ENCODE measurements around the gene TBC1D16. TPM values are rescaled to one million over a fixed set of nuclear protein-coding genes. Genes with fewer than 3 reads are reported as not detected.
A peak's percentile ranks its signal among the peaks of the same experiment; 100 is the strongest.

TBC1D16 gene
- total RNA-seq, 1 donor from 2014 or later = 21.7 TPM

DNA sequence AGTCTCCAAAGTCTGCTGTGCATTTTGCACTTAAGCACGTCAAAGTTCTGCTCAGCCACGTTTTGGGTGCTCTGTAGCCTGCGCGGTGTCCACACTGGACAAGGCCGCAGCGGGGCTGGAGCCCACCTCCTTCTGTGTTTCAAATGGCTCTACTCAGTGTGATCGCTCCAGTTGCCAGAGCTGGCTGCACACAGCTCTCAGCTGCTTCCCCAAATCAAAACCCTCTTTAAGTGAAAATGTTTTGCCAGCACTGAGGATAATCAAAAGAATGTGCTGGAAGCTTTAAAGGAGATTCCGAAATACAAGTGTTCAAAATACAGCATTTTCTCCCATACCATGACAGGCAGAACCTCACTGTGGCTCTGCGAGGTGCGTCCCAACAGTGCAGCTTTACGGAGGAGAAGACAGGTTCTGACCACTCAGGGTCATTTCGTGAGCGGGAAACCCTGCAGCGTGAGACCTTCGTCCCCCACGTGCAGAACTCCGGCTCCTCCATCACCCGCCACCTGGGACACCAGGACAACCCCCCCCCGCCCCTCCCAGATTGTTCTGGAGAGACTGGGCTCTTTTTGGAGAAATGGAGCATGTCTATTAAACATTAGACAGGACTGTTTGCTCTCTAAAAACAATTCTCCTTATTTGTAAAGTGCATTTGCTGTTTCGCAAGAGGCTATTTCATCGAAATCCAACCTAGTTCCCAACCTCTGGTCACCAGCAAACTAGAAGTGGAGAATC is 16.6 kb downstream of the TBC1D16 start:
- no peaks in the 10 kb centered on the region for H3K9me3 ChIP-seq
- H3K36me3 ChIP-seq = no peaks in the 10 kb centered on the region
- TF ChIP-seq, protein P1, sequence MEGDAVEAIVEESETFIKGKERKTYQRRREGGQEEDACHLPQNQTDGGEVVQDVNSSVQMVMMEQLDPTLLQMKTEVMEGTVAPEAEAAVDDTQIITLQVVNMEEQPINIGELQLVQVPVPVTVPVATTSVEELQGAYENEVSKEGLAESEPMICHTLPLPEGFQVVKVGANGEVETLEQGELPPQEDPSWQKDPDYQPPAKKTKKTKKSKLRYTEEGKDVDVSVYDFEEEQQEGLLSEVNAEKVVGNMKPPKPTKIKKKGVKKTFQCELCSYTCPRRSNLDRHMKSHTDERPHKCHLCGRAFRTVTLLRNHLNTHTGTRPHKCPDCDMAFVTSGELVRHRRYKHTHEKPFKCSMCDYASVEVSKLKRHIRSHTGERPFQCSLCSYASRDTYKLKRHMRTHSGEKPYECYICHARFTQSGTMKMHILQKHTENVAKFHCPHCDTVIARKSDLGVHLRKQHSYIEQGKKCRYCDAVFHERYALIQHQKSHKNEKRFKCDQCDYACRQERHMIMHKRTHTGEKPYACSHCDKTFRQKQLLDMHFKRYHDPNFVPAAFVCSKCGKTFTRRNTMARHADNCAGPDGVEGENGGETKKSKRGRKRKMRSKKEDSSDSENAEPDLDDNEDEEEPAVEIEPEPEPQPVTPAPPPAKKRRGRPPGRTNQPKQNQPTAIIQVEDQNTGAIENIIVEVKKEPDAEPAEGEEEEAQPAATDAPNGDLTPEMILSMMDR (IDR thresholded peaks at IDR 0.05) = no peak
- H3K4me1 ChIP-seq = peaks cover 13% of the 10 kb centered on the region
- no peak overlapping the region for H3K27ac ChIP-seq
- ATAC-seq (no peak), DNase-seq (peak; percentile 57)
- no peaks in the 10 kb centered on the region for H3K27me3 ChIP-seq
- intact Hi-C loops (cut with DNase I) = no loop called here
- no peak overlapping the region for H3K4me3 ChIP-seq

DNA sequence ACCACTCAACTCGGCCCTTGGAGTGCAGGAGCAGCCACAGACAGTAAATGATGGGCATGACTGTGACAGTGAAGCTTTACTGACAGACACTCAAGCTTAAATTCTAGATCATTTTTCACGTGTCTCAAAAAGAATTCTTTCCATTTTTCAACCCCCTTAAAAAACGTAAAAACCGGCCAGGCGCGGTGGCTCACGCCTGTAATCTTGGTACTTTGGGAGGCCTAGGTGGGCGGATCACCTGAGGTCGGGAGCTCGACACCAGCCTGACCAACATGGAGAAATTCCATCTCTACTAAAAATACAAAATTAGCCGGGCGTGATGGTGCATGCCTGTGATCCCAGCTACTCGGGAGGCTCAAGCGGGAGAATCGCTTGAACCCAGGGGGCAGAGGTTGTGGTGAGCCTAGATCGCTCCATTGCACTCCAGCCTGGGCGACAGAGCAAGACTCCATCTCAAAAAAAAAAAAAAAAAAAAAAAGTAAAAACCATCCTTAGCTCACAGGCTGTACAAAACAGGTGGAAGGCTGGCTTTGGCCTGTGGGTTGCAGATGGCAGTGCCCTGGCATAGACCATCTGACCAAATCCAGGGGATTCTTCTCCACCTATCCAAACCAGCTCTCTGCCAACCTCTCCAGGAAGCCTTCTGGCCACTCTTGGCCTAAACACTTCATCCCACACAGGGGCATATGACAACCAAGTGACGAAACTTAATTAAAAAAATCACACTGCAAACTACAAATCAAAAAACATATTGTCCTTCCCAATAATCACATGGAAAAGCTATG is 18.3 kb downstream of the TBC1D16 start:
- H3K27ac ChIP-seq = no peak overlapping the region
- DNase-seq (no peak), ATAC-seq (no peak)
- TF ChIP-seq, protein P1 (IDR thresholded peaks at IDR 0.05) = no peak
- H3K27me3 ChIP-seq = no peaks in the 10 kb centered on the region
- H3K9me3 ChIP-seq = no peaks in the 10 kb centered on the region
- no peak overlapping the region for H3K4me3 ChIP-seq
- intact Hi-C loops (cut with DNase I) = no loop called here
- H3K4me1 ChIP-seq = peaks cover 13% of the 10 kb centered on the region
- H3K36me3 ChIP-seq = peaks cover 9% of the 10 kb centered on the region

DNA sequence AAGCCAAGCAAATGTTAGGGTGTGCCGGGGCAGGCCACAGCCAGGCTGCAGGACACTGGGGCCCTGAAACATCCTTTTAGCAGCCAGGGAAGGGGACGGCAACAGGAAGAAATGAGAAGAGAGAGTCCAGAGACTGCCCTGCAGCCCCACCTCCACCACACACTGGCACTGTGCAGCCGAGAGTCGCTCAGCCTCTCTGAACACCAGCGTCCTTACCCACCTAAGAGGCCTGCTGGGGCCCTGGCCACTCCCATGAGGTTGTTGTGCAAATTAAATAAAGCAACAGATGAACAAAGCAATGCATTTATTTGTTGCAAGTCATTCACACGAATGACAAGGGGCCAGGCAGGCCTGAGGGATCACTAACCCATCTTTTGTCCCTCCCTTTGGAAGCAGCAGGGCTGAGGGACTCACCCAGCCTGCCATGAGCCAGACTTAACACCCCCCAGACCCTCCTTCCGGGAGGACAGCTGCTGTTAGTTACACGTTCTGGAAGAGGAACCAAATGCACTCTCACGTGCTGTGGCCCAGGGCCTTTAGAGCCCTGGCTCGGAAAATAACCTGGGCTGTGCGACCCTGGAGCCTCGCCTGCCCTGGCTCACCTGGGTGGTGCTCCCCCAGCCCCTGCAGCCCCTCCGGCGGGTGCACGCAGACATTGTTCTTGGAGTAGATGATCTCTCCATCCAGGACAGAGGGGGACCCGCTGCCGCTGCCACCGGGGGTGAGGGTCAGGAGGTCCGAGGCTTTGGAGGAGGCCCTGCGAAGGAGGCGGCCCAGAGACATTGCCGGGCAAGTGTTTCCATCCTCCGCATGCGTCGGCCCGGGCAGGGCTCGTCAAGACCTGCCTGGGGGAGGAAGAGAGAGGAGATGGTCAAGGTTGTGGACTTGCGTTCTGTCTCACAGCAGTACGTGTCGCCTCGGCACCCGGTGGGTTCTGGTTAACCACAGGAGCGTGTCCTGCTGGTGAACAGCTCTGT is 22.6 kb downstream of the TBC1D16 start:
- Histone ChIP-seq H3K36me3 (peaks cover 12% of the 10 kb centered on the region), H3K4me3 (no peak overlapping the region), H3K27me3 (no peaks in the 10 kb centered on the region), H3K4me1 (peaks cover 6% of the 10 kb centered on the region), H3K9me3 (no peaks in the 10 kb centered on the region), H3K27ac (no peak overlapping the region)
- no peak for DNase-seq
- no peak for ATAC-seq
- intact Hi-C loops (cut with DNase I) = no loop called here
- TF ChIP-seq, protein P1 (IDR thresholded peaks at IDR 0.05) = no peak

DNA sequence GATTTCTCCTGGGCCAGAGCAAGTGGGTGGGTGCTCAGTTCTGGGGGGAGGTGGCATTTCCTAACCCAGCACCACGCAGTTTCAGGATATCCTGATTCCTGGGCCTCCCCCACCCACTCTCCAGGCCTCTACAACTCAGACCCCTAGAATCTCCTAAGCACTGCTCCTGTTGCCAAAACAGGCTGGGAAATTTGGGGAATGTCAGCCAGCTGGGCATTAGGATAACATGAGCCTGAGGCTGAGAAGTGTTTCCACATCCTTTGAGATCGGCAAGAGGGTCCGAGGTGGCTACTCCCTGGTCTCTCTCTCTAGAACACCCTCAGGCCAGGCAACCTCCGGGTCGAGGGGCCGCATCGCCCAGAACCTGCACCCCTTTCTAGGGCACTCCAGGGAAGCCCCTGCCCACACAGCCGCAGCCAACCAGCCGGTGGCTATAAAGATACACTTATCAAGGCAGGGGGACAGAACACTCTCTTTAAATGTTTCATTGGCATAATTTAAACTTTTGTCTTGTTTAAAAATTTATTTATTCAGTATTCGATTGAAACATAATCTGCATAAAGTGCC is 23.6 kb downstream of the TBC1D16 start:
- TF ChIP-seq, protein P1 (IDR thresholded peaks at IDR 0.05) = no peak
- no peak for ATAC-seq
- Histone ChIP-seq H3K27ac (no peak overlapping the region), H3K9me3 (no peaks in the 10 kb centered on the region), H3K4me3 (no peak overlapping the region), H3K4me1 (peaks cover 6% of the 10 kb centered on the region), H3K36me3 (peaks cover 12% of the 10 kb centered on the region), H3K27me3 (no peaks in the 10 kb centered on the region)
- DNase-seq = no peak
- intact Hi-C loops (cut with DNase I) = no loop called here

DNA sequence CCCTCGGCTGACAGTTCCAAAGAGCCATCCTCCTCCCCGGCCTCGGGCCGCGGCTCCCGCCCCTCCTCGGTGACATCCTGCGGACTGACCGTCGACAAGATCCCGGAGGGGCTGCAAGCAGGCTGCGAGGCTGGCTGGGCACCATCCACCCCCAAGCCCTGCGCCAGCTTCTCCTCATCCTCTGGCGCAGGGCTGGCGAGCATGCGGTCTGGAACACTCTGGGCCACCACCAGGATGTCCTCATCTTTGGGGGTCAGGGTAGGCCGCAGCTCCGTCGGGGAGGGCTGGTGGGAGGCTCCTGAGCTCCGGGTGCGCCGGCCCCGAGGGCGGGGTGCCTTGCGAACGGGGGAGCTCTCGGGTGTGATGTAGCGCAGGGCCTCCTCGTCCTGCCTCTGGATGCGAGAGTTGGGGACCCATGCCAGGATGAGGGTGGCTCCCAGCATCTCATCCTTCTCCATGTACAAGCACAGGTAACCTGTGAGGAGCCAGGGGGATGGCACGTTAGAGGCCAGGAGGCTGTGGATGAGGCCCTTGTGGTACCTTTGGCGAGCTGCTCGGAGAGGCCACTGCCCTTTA is 25.3 kb downstream of the TBC1D16 start:
- TF ChIP-seq, protein P1 (IDR thresholded peaks at IDR 0.05) = no peak
- Histone ChIP-seq H3K4me1 (peaks cover 6% of the 10 kb centered on the region), H3K9me3 (no peaks in the 10 kb centered on the region), H3K4me3 (no peak overlapping the region), H3K27ac (no peak overlapping the region), H3K36me3 (peaks cover 12% of the 10 kb centered on the region), H3K27me3 (no peaks in the 10 kb centered on the region)
- intact Hi-C loops (cut with DNase I) = no loop called here
- ATAC-seq = no peak
- DNase-seq = no peak
